C4-2B (cell line): Measurements from ENCODE around the gene UVSSA.

Experiments
- ZFX ChIP-seq: fragments of 450-650 bp; IDR thresholded peaks from 2 replicates; pipeline ENCODE4 v1.6.1; 2017
- TF ChIP-seq, protein P1 (sequence below): fragments of 450-650 bp; conservative IDR thresholded peaks from 2 replicates; pipeline ENCODE4 v1.5.1; 2017; ENCODE audit warnings: mild to moderate bottlenecking

DNA sequence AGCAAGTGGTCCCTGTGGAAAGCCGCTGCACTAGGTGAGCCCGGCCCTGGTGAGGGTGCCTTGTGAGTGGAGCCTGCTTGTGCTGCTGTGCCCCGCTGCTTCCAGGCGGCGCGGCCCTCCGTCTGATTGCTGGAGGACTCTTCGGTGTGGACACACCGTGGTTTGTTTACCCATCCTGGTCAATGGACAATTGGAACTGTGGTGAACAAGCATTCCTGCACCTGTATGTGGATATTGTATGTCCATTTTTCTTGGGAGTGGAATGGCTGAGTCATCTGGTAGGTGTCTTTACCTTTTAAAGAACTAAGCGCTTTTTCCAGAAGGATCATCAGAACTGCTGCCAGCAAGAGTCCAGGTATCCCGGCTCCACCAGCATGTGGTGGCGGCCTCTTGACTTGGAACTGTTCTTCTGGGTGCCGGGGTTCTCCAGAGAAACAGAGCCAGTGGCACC, 41.7 kb upstream of the UVSSA start:
- TF ChIP-seq, protein P1, sequence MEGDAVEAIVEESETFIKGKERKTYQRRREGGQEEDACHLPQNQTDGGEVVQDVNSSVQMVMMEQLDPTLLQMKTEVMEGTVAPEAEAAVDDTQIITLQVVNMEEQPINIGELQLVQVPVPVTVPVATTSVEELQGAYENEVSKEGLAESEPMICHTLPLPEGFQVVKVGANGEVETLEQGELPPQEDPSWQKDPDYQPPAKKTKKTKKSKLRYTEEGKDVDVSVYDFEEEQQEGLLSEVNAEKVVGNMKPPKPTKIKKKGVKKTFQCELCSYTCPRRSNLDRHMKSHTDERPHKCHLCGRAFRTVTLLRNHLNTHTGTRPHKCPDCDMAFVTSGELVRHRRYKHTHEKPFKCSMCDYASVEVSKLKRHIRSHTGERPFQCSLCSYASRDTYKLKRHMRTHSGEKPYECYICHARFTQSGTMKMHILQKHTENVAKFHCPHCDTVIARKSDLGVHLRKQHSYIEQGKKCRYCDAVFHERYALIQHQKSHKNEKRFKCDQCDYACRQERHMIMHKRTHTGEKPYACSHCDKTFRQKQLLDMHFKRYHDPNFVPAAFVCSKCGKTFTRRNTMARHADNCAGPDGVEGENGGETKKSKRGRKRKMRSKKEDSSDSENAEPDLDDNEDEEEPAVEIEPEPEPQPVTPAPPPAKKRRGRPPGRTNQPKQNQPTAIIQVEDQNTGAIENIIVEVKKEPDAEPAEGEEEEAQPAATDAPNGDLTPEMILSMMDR = no peak
- no peak for TF ChIP-seq ZFX
